Astrocyte of the cerebellum (primary cell): ENCODE measurements around the gene LYPD3.
"Not testable (repeated sequence)": the region's sequence is repeated elsewhere in the genome, so short reads cannot be mapped to it uniquely, and the experiment has no call there.

Experiments used
- DNase-seq: peaks from one replicate; pipeline ENCODE4 v3.0.0-alpha.2; 2011; ENCODE audit warnings: low read depth
- H3K4me3 ChIP-seq: 2 replicates; pipeline ENCODE4 v1.5.1; 2011; ENCODE audit warnings: mild to moderate bottlenecking, low read depth, low read length, moderate library complexity
- in situ Hi-C: cut with HindIII; loops from 2 replicates; pipeline ENCODE4 v1.10.0; 2017; ENCODE audit warnings: low sequenced_read_pairs
- TF ChIP-seq, protein P1 (sequence below): IDR thresholded peaks from 2 replicates; pipeline ENCODE4 v1.5.1; 2012; ENCODE audit warnings: low read length, low read depth, moderate library complexity, mild to moderate bottlenecking; ENCODE audit errors: missing control alignments

Gene LYPD3

DNA sequence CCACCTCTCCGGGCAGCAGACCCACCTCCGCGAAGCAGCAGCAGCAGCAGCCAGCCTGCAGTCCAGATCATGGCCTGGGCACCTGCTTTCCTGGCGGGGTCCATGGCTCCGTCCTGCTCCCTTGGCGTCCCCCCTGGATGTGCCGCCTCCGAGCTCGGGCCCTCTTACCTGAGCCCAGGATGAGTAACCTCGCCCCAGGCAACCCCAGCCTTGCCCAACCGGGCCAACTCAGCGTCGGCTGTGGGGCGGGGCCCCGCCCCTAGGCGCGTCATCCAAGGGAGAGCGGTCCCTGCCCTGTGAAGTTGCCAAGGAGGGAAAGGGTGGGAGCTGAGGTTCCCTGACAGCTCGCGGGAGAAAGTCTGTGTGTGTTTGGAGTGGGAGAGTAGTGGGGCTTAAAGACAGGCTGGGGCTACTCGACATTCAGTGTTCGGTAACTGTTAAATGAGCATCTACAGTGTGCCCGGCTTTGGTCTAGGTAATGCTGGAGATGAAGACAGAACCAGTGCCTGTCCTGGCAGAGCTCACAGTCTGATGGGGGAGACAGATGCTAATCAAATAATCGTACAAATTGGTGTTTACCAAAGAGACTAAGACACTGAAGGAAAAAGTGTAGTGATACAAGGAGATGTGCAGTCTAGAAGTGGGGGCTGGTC, at the start of gene LYPD3:
LYPD3 (minus strand) TSS at position 141 of the 653 bp plus-strand sequence; CDS start at position 104, 37 bp downstream.
- TF ChIP-seq, protein P1, sequence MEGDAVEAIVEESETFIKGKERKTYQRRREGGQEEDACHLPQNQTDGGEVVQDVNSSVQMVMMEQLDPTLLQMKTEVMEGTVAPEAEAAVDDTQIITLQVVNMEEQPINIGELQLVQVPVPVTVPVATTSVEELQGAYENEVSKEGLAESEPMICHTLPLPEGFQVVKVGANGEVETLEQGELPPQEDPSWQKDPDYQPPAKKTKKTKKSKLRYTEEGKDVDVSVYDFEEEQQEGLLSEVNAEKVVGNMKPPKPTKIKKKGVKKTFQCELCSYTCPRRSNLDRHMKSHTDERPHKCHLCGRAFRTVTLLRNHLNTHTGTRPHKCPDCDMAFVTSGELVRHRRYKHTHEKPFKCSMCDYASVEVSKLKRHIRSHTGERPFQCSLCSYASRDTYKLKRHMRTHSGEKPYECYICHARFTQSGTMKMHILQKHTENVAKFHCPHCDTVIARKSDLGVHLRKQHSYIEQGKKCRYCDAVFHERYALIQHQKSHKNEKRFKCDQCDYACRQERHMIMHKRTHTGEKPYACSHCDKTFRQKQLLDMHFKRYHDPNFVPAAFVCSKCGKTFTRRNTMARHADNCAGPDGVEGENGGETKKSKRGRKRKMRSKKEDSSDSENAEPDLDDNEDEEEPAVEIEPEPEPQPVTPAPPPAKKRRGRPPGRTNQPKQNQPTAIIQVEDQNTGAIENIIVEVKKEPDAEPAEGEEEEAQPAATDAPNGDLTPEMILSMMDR: no peak
- in situ Hi-C loops: no loop called here
- H3K4me3 ChIP-seq: peak within 1 kb of the TSS; percentile 48
- DNase-seq: no peak

DNA sequence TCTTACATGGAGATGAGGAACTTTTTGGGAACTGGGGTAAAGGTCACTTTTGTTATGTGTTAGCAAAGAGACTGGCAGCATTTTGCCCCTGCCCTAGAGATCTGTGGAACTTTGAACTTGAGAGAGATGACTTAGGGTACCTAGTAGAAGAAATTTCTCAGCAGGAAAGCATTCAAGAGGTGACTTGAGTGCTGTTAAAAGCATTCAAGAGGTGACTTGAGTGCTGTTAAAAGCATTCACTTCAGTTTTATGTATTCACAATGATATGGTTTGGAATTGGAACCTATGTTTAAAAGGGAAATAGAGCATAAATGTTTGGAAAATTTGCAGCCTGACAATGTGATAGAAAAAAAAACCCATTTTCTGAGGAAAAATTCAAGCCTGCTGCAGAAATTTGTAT, 47.0 kb upstream of the LYPD3 start:
- in situ Hi-C loops, H3K4me3 ChIP-seq, DNase-seq: not testable (repeated sequence)

DNA sequence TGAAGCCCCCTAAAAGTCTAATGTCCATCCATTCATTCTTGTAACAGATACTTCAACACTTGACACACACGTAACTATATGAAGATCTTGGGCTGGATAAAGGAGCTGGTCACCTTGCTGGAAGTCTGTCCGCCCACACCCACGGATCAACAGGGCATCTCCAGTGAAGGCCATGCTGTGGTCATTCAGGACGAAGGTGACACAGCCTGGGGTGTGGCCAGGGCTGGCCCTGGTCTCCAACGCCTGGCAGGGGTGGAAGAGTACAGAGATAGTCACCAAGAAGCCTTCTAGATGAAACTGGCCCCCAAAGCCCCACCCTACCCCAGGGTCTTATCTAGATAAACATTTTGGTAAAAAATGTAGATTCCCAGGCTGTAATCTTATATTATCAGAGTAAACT, 45.9 kb upstream of the LYPD3 start:
- in situ Hi-C loops: no loop called here
- TF ChIP-seq, protein P1: no peak
- no peak for DNase-seq

DNA sequence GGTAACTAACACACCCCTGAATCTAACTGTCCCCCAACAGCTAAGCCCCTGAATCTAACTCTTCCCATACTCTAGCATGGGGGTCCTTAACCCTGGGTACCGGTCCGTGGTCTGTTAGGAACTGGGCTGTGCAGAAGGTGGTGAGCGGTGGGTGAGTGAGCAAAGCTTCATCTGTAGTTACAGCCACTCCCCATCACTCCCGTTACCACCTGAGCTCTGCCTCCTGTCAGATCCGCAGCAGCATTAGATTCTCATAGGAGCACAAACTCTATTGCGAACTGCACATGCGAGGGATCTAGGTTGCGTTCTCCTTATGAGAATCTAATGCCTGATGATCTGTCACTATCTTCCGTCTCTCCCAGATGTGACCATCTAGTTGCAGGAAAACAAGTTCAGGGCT, 45.3 kb upstream of the LYPD3 start:
- TF ChIP-seq, protein P1: no peak
- in situ Hi-C loops: no loop called here
- no peak overlapping the region for H3K4me3 ChIP-seq
- no peak for DNase-seq

More for the DNA sequence above, 45.9 kb upstream of the LYPD3 start:
- H3K4me3 ChIP-seq: no peak overlapping the region

DNA sequence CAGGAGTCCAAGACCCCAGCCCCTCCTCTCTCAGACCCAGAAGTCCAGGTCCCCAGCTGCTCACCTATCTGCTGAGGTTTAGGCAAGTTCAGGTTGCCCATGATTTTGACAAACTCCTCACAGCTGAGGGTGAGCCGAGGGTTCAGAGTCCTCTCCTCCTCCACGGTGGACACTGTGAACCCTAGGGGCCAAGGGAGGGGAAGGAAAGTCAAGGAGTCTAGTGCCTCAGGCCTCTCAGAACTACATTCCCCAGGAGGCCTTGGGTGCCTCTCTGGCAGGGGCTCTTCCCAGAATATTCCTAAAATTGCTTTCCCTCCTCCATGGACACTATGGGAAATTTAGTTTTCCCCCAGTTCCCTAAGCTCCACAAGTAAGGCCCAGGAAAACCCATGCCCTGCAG, 42.5 kb upstream of the LYPD3 start:
- TF ChIP-seq, protein P1: no peak
- no peak for DNase-seq
- no peak overlapping the region for H3K4me3 ChIP-seq
- in situ Hi-C loops: no loop called here

DNA sequence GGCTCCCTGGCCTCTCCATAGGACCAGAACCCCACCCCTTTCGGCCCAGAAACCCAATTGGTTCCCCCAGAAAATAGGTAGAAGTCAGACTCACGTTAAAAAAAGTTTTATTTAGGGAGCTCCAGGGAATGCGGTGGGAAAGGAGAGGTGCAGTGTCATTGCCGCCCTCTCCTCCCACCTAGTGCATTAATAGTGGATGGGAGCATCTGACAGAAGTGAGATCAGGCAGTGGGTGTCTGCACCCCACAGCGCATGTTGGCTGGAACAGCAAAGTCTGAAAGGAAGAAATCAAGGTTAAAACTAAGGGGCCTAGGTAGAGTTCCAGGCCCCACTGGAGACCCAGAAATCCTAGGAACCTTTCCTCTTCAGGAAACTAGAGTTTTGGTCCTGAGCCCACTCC, 41.2 kb upstream of the LYPD3 start:
- H3K4me3 ChIP-seq: no peak overlapping the region
- TF ChIP-seq, protein P1: no peak
- in situ Hi-C loops: no loop called here
- no peak for DNase-seq

DNA sequence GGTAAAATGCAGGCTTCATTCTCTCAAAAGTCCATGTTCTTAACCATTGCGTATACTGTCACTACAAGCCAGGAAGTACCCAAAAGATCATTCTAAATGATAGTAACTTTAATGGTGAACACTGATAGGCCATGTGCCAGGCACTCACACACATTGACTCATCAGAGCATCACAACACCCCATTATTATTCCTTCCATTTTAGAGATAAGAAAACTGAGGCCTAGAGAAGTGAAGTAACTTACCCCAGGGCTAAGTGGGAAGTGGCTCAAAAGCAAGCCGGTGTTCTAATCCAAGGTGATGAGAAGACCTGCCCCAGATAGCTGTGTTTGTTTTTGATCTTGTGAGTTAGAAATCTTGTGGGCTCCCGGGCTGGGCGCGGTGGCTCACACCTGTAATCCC, 40.5 kb upstream of the LYPD3 start:
- TF ChIP-seq, protein P1: no peak
- in situ Hi-C loops: no loop called here
- DNase-seq: no peak
- H3K4me3 ChIP-seq: no peak overlapping the region
